Loucy (cell line): ENCODE results near the gene FBXO36.

Source experiments
- EZH2phosphoT487 ChIP-seq: fragments of 200-600 bp; IDR thresholded peaks from 2 replicates; pipeline ENCODE4 v1.6.1; 2018; ENCODE audit warnings: antibody characterized with exemption, mild to moderate bottlenecking, moderate library complexity, borderline replicate concordance
- TF ChIP-seq, protein P1 (sequence below): fragments of 200-600 bp; sonication (generic); conservative IDR thresholded peaks from 2 replicates; pipeline ENCODE4 v1.5.1; 2014; ENCODE audit warnings: mild to moderate bottlenecking, antibody characterized with exemption, low read length

DNA sequence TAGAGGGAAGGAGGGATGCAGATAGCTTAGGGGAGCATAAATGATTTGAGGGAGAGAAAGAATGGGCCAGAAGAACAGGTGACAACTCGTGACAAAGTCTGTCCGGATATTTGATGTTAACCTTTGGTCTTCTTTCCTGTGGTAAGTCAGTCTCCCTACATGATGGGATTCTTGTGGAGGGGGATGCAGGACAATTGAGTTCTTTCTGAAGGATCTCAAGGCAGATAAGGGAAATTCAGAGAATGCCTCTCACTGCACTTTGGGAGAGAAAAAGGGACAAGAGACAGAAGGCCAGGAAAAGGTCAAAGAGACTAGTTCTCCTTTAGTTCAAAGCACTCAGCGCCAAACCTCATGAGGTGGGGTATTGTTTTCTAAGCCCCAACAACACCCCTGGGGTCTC is 34.2 kb downstream of the FBXO36 start:
- TF ChIP-seq, protein P1, sequence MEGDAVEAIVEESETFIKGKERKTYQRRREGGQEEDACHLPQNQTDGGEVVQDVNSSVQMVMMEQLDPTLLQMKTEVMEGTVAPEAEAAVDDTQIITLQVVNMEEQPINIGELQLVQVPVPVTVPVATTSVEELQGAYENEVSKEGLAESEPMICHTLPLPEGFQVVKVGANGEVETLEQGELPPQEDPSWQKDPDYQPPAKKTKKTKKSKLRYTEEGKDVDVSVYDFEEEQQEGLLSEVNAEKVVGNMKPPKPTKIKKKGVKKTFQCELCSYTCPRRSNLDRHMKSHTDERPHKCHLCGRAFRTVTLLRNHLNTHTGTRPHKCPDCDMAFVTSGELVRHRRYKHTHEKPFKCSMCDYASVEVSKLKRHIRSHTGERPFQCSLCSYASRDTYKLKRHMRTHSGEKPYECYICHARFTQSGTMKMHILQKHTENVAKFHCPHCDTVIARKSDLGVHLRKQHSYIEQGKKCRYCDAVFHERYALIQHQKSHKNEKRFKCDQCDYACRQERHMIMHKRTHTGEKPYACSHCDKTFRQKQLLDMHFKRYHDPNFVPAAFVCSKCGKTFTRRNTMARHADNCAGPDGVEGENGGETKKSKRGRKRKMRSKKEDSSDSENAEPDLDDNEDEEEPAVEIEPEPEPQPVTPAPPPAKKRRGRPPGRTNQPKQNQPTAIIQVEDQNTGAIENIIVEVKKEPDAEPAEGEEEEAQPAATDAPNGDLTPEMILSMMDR = no peak
- TF ChIP-seq EZH2phosphoT487 = no peak
